Ascending aorta (tissue), 2 donors: ENCODE data around the gene TMEM204. TPM values are rescaled to one million over a fixed set of nuclear protein-coding genes. Genes with fewer than 3 reads are reported as not detected.

Source experiments
- DNase-seq, 2 donors: peaks; one replicate each; pipeline ENCODE4 v3.0.0-alpha.2; 2019; ENCODE audit warnings: low spot score in 2 of 2
- H3K27ac ChIP-seq, 2 donors: fragments of 200-600 bp; sonication (generic); one replicate each; pipeline ENCODE4 v1.5.1; 2016 to 2017; ENCODE audit warnings: mild to moderate bottlenecking in 1 of 2
- H3K27me3 ChIP-seq: fragments of 200-600 bp; sonication (generic); one replicate; pipeline ENCODE4 v1.5.1; 2017
- H3K36me3 ChIP-seq, 2 donors: fragments of 200-600 bp; sonication (generic); one replicate each; pipeline ENCODE4 v1.5.1; 2016
- H3K4me1 ChIP-seq, 2 donors: fragments of 200-600 bp; sonication (generic); one replicate each; pipeline ENCODE4 v1.5.1; 2016 to 2017; ENCODE audit warnings: mild to moderate bottlenecking in 1 of 2
- H3K4me3 ChIP-seq, 2 donors: fragments of 200-600 bp; sonication (generic); one replicate each; pipeline ENCODE4 v1.5.1; 2016 to 2017; ENCODE audit warnings: mild to moderate bottlenecking in 1 of 2
- H3K9me3 ChIP-seq, 2 donors: fragments of 200-600 bp; sonication (generic); one replicate each; pipeline ENCODE4 v1.5.1; 2016
- intact Hi-C: fragments of 100-400 bp; cut with DNase I; formaldehyde crosslinking; loops from one replicate; pipeline ENCODE4 v1.15.1; 2023
- total RNA-seq: library from RNA; depleted of rRNA; stranded (reverse); fragments of >200 nt; gene quantifications from one replicate; pipeline ENCODE4 v1.1.0, GENCODE V29; 2016
- TF ChIP-seq, protein P1 (sequence below), 3 experiments: fragments of 200-600 bp in 2 of 3; fragments of 450-650 bp in 1 of 3; sonication (generic) in 2 of 3; IDR thresholded peaks; one replicate each; pipeline ENCODE4 v1.5.1; 2016 to 2019; ENCODE audit warnings: antibody characterized with exemption in 3 of 3, mild to moderate bottlenecking in 1 of 3, moderate library complexity in 1 of 3

The TMEM204 gene
- total RNA-seq, 1 donor from 2014 or later, result 145 TPM

DNA sequence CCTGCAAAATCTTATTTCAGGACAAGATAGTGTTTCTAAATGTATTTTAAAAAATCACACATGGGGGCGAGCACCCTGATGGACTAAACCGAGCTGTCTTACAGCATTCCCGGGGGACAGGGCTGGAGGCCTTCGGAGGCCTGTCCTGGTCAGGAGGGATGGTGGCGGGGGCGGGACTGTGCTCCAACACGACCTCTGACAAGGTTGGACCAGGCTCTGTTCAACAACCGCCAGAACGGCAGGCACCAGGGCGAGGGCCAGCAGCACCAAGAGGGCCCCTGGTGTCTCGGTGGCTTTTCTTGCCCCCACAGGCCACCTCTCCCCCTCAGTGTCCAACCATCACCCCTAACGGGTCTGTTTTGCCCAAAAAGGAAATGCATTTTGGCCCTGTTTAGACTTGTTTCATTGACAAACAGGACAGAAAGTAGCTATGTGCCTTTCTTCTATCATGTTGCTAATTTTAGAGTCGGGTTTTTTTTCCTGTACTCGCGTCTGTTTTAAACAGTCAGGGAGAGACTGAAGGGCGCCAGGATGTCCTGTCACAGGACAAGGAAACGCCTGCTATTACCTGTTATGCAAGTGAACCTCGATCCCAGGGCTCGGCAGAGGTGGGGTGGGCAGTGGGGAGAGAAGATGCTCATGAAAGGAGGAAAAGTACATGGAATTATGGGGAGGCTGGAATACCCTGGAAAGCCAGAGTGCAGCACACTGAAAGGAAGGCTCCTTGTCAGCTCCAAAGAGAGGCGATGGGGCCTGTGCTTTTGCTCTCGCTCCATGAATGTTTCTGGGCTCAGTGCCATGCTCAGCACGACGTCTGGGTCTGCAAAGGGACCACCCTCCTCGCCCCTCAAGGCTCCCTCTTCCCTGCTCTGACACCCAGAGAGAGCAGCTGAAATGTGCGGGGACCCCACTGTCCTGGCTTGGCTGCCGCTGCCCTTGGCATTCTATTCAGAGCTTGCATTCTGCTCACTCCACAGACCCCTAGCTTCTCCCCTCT is 11.9 kb downstream of the TMEM204 start:
- peak overlapping the region; percentile 24 to 52 for H3K4me3 ChIP-seq
- TF ChIP-seq, protein P1, sequence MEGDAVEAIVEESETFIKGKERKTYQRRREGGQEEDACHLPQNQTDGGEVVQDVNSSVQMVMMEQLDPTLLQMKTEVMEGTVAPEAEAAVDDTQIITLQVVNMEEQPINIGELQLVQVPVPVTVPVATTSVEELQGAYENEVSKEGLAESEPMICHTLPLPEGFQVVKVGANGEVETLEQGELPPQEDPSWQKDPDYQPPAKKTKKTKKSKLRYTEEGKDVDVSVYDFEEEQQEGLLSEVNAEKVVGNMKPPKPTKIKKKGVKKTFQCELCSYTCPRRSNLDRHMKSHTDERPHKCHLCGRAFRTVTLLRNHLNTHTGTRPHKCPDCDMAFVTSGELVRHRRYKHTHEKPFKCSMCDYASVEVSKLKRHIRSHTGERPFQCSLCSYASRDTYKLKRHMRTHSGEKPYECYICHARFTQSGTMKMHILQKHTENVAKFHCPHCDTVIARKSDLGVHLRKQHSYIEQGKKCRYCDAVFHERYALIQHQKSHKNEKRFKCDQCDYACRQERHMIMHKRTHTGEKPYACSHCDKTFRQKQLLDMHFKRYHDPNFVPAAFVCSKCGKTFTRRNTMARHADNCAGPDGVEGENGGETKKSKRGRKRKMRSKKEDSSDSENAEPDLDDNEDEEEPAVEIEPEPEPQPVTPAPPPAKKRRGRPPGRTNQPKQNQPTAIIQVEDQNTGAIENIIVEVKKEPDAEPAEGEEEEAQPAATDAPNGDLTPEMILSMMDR (IDR thresholded peaks at IDR 0.05), result no peak
- no peaks in the 10 kb centered on the region for H3K9me3 ChIP-seq
- H3K4me1 ChIP-seq, result peaks cover 22 to 70% of the 10 kb centered on the region in 2 donors
- intact Hi-C loops, result no loop called here
- no peak for DNase-seq
- H3K27me3 ChIP-seq, result no peaks in the 10 kb centered on the region
- H3K36me3 ChIP-seq, result peaks cover 31 to 36% of the 10 kb centered on the region in 2 donors
- peak overlapping the region; percentile 89 to 92 for H3K27ac ChIP-seq

- Histone ChIP-seq H3K36me3 (peaks cover 22 to 28% of the 10 kb centered on the region in 2 donors), H3K4me1 (peaks cover 22 to 79% of the 10 kb centered on the region in 2 donors), H3K9me3 (no peaks in the 10 kb centered on the region), H3K27me3 (no peaks in the 10 kb centered on the region), H3K4me3 (peak overlapping the region in 1 of 2 donors; percentile 52), H3K27ac (peak overlapping the region; percentile 89 to 92)
- intact Hi-C loops, result no loop called here
- TF ChIP-seq, protein P1 (IDR thresholded peaks at IDR 0.05), result no peak
- DNase-seq, result no peak
Measured at GRCh38 chr16:1546430-1546829, 13.0 kb downstream of the TMEM204 start.

GRCh38 chr16:1548233-1548632 is 14.8 kb downstream of the TMEM204 start:
- TF ChIP-seq, protein P1 (IDR thresholded peaks at IDR 0.05), result no peak
- H3K36me3 ChIP-seq, result peaks cover 12 to 16% of the 10 kb centered on the region in 2 donors
- peaks cover 22 to 74% of the 10 kb centered on the region in 2 donors for H3K4me1 ChIP-seq
- peak overlapping the region; percentile 47 to 92 for H3K27ac ChIP-seq
- H3K9me3 ChIP-seq, result no peaks in the 10 kb centered on the region
- no peak for DNase-seq
- H3K4me3 ChIP-seq, result no peak overlapping the region
- intact Hi-C loops, result no loop called here
- H3K27me3 ChIP-seq, result no peaks in the 10 kb centered on the region

DNA sequence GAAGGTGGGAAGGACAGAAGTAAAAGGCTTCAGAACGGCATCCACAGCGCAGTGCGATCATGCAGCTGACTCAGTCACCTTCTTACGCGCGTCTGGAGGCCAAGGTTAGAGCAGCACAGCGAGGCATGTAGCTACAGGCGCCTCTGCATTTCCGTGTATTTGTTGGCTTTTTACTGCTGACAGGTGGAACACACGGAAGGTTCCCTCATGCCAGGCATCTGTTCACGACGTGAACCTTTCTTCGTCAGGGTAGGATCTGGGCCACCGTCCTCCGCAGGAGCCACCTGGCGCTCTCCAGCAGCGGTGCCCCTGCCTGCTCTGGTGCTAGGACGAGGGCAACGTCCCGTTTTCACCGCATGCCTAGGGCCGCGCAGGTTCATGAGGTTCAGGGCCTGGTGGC is 15.3 kb downstream of the TMEM204 start:
- H3K27ac ChIP-seq, result peak overlapping the region; percentile 47 to 92
- intact Hi-C loops, result no loop called here
- peaks cover 22 to 69% of the 10 kb centered on the region in 2 donors for H3K4me1 ChIP-seq

GRCh38 chr16:1550069-1550468 is 16.6 kb downstream of the TMEM204 start:
- intact Hi-C loops, result no loop called here
- TF ChIP-seq, protein P1 (IDR thresholded peaks at IDR 0.05), result no peak
- Histone ChIP-seq H3K27ac (peak overlapping the region; percentile 47 to 92), H3K27me3 (no peaks in the 10 kb centered on the region), H3K4me3 (no peak overlapping the region), H3K4me1 (peaks cover 20 to 60% of the 10 kb centered on the region in 2 donors), H3K36me3 (peaks cover 16 to 31% of the 10 kb centered on the region in 2 donors), H3K9me3 (no peaks in the 10 kb centered on the region)
- DNase-seq, result no peak

More for the DNA sequence above, 15.3 kb downstream of the TMEM204 start:
- TF ChIP-seq, protein P1 (IDR thresholded peaks at IDR 0.05), result no peak
- H3K36me3 ChIP-seq, result peaks cover 12 to 21% of the 10 kb centered on the region in 2 donors
- no peak overlapping the region for H3K4me3 ChIP-seq
- no peak for DNase-seq
- H3K27me3 ChIP-seq, result no peaks in the 10 kb centered on the region
- no peaks in the 10 kb centered on the region for H3K9me3 ChIP-seq
